ENCODE data around the gene ALG9.

DNA sequence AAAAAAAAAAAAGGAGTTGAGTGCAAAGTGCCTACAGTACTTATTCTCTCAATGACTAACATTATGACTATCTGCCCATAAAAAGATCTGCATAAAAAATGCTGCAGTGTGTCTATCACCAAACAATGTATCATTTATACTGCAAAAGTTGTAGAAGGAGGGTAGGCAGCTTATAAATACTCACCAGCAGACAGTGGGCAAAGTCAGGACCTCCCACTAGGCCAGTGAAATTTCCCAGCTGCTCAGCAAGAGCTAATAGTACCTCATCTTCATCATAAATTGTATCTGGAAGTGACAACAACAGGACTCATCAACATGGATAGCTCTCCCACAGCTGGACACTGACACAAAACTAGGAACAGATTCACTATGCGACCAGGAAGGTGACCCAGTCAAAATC is 106.8 kb downstream of the ALG9 start:
- TF ChIP-seq CTCF (IDR thresholded peaks at IDR 0.05; ENCODE audit: insufficient read depth, low read length) = no peak
- no peak for TF ChIP-seq POLR2AphosphoS5 (IDR thresholded peaks at IDR 0.05; ENCODE audit: low read depth)
- TF ChIP-seq SPI1 (IDR thresholded peaks at IDR 0.05; ENCODE audit: borderline replicate concordance, low read depth) = no peak

Measured in HL-60 (cell line).